Measurements from ENCODE around the gene OR6B1.

GRCh38 chr7:144049491-144049890 lies 49.4 kb downstream of the OR6B1 start:
- TF ChIP-seq YY1 (IDR thresholded peaks at IDR 0.05; ENCODE audit: borderline replicate concordance in 1 of 3, control insufficient read depth in 1 of 3, extremely low read depth in 1 of 3, insufficient read depth in 3 of 3, insufficient read length in 1 of 3, insufficient replicate concordance in 2 of 3, low read depth in 1 of 3, low read length in 2 of 3) (no peak), ZSCAN29 (IDR thresholded peaks at IDR 0.05) (no peak), CBFA2T3 (IDR thresholded peaks at IDR 0.05) (no peak), XRCC5 (IDR thresholded peaks at IDR 0.05; ENCODE audit: low read depth, low read length) (no peak), RCOR1 (IDR thresholded peaks at IDR 0.05; ENCODE audit: borderline replicate concordance in 1 of 2, low read depth in 2 of 2, low read length in 2 of 2) (no peak), NFE2 (IDR thresholded peaks at IDR 0.05; ENCODE audit: low read depth) (no peak), POLR2A (conservative IDR thresholded peaks at IDR 0.05) (no peak)
- TF ChIP-seq, protein P1, sequence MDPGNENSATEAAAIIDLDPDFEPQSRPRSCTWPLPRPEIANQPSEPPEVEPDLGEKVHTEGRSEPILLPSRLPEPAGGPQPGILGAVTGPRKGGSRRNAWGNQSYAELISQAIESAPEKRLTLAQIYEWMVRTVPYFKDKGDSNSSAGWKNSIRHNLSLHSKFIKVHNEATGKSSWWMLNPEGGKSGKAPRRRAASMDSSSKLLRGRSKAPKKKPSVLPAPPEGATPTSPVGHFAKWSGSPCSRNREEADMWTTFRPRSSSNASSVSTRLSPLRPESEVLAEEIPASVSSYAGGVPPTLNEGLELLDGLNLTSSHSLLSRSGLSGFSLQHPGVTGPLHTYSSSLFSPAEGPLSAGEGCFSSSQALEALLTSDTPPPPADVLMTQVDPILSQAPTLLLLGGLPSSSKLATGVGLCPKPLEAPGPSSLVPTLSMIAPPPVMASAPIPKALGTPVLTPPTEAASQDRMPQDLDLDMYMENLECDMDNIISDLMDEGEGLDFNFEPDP (CRISPR knock-in tag; IDR thresholded peaks at IDR 0.05) = no peak
